ENCODE measurements around the gene GRID2. TPM values are rescaled to one million over a fixed set of nuclear protein-coding genes. Genes with fewer than 3 reads are reported as not detected.
"Not testable (repeated sequence)": the region's sequence is repeated elsewhere in the genome, so short reads cannot be mapped to it uniquely, and the experiment has no call there.

GRID2 gene
- total RNA-seq, 1 donor = not detected

DNA sequence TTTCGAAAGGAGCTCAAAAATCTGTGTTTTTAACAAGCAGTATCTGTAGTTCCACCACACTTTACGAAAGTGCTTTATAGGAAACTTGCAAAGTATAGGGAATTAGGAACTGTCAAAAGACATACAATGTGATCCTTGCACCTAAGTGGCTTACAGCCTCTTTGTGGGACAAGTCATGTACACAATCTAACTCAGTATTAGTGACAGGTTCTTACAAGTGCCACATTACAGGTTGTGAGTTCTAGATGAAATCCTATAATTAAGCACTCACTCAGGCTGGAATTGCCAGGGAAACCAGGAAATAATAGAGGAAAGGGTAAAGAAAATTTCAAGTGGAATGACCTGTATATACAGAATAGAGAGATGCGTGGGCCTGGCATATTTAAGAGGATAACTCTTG is 957.4 kb downstream of the GRID2 start:
- TF ChIP-seq, protein P1, sequence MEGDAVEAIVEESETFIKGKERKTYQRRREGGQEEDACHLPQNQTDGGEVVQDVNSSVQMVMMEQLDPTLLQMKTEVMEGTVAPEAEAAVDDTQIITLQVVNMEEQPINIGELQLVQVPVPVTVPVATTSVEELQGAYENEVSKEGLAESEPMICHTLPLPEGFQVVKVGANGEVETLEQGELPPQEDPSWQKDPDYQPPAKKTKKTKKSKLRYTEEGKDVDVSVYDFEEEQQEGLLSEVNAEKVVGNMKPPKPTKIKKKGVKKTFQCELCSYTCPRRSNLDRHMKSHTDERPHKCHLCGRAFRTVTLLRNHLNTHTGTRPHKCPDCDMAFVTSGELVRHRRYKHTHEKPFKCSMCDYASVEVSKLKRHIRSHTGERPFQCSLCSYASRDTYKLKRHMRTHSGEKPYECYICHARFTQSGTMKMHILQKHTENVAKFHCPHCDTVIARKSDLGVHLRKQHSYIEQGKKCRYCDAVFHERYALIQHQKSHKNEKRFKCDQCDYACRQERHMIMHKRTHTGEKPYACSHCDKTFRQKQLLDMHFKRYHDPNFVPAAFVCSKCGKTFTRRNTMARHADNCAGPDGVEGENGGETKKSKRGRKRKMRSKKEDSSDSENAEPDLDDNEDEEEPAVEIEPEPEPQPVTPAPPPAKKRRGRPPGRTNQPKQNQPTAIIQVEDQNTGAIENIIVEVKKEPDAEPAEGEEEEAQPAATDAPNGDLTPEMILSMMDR (IDR thresholded peaks at IDR 0.05; ENCODE audit: insufficient read depth, low read depth, low read length) = no peak
- no peak for DNase-seq (ENCODE audit: low read depth)
- H3K4me3 ChIP-seq (ENCODE audit: low read depth, low read length) = no peak overlapping the region

DNA sequence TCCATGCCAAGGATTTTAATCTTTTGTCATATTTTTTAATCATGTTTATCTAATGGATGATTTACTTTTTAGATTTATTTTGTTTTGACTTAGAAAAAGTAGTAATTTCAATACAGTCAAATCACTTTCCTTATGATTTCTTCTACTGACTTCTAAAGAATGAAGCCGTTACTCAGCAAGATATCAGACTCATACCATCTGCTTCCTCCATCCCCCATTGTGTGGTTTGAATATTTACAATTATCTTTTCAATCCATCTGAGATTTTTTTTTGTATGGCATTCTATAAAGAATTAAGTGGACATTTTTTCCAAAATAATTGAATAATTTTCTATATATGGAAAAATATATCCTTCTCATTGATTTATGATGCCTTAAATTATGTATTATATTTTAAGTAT is 959.4 kb downstream of the GRID2 start:
- no peak overlapping the region for H3K4me3 ChIP-seq (ENCODE audit: low read depth, low read length)
- TF ChIP-seq, protein P1 (IDR thresholded peaks at IDR 0.05; ENCODE audit: insufficient read depth, low read depth, low read length) = no peak
- DNase-seq (ENCODE audit: low read depth) = no peak

DNA sequence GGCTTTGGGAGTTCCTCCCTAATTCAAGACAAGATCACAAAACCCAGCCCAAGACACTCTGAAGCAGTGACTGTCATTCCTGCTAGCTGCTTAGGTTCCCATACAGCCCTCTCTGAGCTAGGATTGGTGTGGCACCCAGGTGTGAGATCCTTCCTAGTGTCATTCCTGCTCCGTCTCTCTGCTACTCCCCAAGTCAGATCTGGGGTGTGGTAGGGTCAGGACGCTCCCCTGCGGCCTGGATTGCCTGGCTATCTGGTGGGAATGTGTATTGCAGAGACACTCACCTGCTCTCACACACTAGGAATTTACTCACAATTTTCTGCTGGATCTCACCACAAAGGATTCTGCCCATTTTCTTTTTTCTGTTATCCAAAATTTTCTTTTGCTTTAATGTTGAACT is 964.0 kb downstream of the GRID2 start:
- no peak overlapping the region for H3K4me3 ChIP-seq (ENCODE audit: low read depth, low read length)
- DNase-seq (ENCODE audit: low read depth) = no peak
- TF ChIP-seq, protein P1 (IDR thresholded peaks at IDR 0.05; ENCODE audit: insufficient read depth, low read depth, low read length) = no peak

DNA sequence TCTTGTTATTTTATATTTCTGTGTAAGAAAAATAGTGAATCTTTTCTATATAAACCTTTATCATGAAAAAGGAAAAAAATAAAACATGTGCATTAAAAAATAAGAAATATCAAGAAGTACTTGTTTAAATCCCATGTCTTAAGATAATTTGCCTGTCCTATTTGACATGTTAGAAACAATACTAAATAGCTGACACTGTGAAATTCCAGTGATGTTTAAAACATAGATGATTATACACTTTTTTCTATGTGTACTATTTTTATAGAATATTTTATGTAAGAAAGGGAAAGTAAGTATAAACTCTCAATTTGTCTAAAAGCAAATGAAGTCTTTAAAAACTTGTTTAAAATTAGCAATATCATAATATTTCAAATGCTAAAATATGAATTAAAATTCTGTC is 981.6 kb downstream of the GRID2 start:
- no peak for DNase-seq (ENCODE audit: low read depth)
- TF ChIP-seq, protein P1 (IDR thresholded peaks at IDR 0.05; ENCODE audit: insufficient read depth, low read depth, low read length) = no peak
- H3K4me3 ChIP-seq (ENCODE audit: low read depth, low read length) = no peak overlapping the region

DNA sequence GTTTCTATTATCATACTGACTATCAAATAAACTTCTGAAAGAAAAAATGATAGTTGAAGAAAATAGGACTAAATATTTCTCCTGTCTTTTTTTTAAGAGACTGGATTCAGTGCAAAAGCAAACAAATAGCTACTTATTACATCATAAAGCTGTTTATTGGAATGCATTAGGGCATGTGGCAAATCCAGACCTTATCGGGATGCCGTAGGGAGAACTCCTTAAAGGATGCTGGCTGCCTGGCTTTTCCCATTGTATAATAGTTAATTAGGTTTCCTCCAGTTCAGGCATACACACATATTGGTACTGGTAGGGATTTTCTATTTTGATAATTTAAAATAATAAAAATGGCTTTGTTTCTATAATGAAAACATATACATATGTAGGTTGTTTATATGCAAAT is 985.5 kb downstream of the GRID2 start:
- no peak for DNase-seq (ENCODE audit: low read depth)
- TF ChIP-seq, protein P1 (IDR thresholded peaks at IDR 0.05; ENCODE audit: insufficient read depth, low read depth, low read length) = no peak
- H3K4me3 ChIP-seq (ENCODE audit: low read depth, low read length) = no peak overlapping the region

DNA sequence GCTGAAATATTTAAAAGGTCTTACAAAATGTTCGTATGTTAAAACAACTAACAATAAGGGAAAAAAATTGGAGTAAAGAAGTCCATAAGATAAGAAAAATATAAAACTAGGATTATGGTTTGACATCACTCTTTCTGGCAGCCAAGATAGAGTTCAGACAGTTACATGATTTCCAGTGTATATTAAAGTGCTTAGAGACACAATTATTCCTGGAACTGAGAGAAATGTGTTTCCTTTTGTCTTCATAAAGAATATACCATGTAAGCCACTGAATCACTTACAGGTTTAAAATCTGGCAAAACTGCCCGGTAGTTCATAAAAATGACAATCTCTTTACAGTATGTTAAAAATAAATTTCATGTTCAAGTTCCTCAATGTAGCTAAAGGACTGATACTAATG is 986.1 kb downstream of the GRID2 start:
- DNase-seq (ENCODE audit: low read depth) = no peak
- H3K4me3 ChIP-seq (ENCODE audit: low read depth, low read length) = no peak overlapping the region
- TF ChIP-seq, protein P1 (IDR thresholded peaks at IDR 0.05; ENCODE audit: insufficient read depth, low read depth, low read length) = no peak

DNA sequence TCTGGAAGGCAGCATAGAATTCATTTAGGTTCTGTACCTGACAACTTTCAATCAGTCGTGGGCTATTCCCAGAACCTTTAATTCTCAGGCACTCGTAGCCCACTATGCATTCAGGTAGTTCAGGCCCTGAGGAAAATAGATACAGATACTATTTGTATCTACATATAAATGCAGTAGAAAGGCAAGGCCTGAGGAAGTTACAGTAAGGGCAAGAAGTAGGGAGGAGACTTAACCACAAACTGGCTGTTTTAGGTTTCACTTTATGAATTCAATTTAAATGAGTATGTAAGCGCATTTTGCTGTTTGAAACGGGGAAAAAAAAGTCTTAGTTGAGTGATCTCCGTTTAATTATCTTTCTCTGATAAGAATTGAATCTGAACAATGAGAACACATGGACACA is 995.4 kb downstream of the GRID2 start:
- TF ChIP-seq, protein P1 (IDR thresholded peaks at IDR 0.05; ENCODE audit: insufficient read depth, low read depth, low read length) = no peak
- H3K4me3 ChIP-seq (ENCODE audit: low read depth, low read length) = no peak overlapping the region
- no peak for DNase-seq (ENCODE audit: low read depth)

DNA sequence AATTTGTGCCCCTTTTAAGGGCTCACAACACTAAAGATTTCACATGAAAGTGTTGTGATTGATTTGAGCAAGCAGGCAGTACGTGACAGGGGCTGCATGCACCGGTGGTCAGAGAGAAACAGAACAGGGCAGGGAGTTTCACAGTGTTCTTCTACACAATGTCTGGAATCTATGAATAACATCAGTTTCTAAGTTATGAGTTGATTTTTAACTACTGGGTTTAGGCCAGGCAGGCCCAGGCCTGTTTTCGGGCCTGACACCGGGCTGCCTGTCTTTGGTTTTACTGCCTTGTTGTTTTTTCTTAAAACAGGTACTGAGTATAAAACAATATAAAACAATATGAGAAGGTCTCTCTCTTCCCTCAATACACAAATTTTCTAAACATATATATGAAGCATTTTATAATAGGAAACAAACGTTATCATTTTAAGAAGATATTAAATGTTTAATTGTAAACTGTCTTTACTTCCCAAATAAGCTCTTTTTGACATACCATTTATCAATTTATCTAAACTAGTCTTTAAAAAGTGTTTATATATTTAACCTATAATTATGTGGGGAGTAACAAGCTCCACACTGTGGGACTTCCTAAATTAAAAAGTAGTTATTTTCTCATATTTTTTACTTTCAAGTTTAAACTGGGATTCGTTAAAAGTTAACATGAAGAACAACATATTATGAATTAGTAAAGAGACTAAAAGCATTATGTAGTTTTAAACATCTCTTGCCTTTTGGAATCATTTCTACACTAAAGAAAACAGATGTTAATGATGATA is 997.2 kb downstream of the GRID2 start:
- H3K4me3 ChIP-seq (ENCODE audit: low read depth, low read length); DNase-seq (ENCODE audit: low read depth): not testable (repeated sequence)
